SU-DHL-6 (cell line): ENCODE measurements around the gene MEGF10.

Experiments used
- CTCF ChIP-seq: fragments of 200-600 bp; sonication (generic); IDR thresholded peaks from one replicate; pipeline ENCODE4 v1.5.1; 2017; ENCODE audit warnings: antibody characterized with exemption, mild to moderate bottlenecking, low read length, moderate library complexity; ENCODE audit not compliant: insufficient read depth, poor library complexity, severe bottlenecking
- EZH2phosphoT487 ChIP-seq: fragments of 200-600 bp; sonication (generic), shearing (Covaris generic); conservative IDR thresholded peaks from 2 replicates; pipeline ENCODE4 v1.6.1; 2018; ENCODE audit warnings: mild to moderate bottlenecking, antibody characterized with exemption, low read length, moderate library complexity, mixed read lengths

- TF ChIP-seq CTCF (no peak), EZH2phosphoT487 (no peak)
These were observed 215.3 kb downstream of the MEGF10 start for GRCh38 chr5:127505905-127506304.
